NCI-H146 (cell line): ENCODE measurements around the gene OR5I1.
"Not testable (repeated sequence)": the region's sequence is repeated elsewhere in the genome, so short reads cannot be mapped to it uniquely, and the experiment has no call there.

Experiments used
- DNase-seq: peaks from one replicate; lab custom pipeline; 2025; lab: John Stamatoyannopoulos, UW

The OR5I1 gene

DNA sequence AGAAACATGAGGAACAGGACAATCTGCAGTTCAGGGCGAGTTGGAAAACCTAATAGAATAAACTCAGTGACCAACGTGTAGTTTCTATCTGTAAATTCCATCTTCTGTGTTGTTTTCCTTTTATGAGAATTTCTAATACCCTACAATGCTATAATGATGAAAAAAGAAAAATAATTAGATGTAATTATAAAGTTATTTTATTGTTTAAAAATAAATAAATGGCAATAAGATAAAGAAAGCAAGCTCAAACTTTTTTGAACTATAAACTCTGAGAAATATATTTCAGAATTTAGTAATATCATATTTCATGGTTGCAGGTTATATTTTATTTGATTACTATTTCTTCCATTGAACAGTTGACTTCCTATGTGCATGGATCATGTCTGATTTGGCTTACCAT lies at the start of gene OR5I1:
Gene OR5I1, minus strand, starts transcription at position 101 of the 400 bp plus-strand sequence. Its CDS starts 0 bp downstream, at position 101.
- no peak for DNase-seq

DNA sequence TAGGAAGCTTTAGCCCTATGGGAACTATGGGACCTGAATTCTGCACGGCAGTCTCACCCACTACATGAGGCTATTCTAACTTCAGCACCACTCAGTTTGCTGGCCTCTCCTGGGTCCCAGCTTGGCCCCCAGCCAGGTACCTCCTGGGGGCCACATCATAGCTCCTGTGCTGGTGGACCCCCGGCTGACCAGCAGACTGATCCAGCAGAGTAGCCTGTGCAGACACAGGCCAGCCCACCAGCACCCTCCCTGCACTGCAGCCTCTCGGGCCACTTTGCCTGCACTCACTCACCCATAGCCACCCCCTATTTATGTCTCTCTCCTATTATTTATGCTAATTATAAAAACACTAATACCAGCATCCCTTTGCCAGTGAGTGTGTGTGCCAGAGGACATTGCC lies 34.7 kb upstream of the OR5I1 start:
- no peak for DNase-seq

DNA sequence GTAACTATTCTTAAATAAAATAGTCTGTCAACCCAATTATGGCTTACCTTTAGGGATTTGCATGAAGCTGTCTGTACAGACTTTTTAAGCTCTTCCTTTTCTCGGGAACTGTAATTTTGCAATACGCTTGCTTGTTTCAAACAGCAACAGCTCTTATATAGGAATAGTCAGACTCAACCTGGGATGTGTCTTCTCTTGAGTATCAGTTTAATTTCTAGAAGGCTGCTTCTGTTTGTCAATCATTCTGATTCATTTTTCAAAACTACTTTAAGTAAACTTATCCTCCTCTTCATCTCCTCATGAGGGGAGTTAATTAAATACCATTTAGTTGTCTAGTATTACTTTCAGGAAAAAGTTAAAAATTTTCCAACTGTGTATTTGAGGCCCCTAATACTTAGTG lies 33.6 kb upstream of the OR5I1 start, which contains the start of gene OR10AG1:
Gene OR10AG1, minus strand, starts transcription at position 101 of the 400 bp plus-strand sequence. Its CDS starts 38 bp downstream, at position 63.
- DNase-seq, result no peak

DNA sequence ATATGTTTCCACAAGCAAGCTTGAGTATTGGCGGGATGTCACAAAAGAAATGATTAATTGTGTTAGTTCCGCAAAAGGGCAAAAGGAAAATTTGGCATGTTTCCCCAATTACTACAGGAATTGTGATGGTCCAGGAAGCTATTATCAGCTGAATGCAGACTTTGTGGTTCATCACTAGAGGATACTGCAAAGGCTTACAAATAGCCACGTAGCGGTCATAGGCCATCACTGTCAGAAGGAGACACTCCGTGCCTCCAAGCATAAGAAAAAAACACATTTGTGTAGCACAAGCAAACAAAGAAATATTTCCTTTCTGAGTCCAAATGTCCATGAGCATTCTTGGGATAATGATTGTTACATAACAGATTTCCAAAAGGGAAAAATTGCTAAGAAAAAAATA lies 31.7 kb upstream of the OR5I1 start:
- DNase-seq, result no peak

DNA sequence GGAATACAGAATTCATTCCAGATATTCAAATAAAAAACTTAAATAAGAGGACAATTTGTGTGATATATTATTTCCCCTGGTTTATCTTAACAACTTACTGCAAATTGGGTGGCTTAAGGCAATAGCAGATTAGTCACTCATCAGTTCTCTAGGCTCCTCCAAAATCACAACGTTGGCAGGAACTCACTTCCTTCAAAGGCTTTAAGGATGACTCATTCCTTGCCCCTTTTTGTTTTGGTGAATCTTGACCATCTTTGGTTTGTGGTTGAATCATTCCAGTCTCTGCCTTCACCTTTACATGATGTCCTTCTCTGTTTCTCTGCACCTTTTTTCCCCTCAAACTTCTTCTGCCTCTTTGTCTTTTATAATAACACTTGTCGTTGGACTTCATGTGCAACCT lies 30.2 kb upstream of the OR5I1 start:
- DNase-seq, result no peak

DNA sequence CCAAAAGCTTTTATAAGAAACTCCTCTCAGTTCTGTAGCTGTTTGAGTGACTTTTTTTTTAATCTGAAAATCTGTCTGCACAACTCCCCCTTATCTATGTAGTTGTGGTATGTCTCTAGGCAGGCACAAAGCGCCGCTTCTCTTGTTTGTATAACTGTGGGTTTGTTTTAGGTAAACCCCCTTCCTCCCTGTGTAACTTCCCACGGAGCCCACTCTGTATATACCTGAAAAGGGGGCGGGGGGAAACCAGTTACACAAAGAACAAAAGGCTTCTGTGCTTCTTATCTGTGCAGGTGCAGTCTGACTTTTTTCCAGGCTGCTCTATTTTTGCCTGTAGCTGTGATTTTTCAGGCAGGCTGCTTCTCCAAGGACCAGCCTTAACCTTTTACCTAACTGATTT lies 20.3 kb upstream of the OR5I1 start:
- no peak for DNase-seq

DNA sequence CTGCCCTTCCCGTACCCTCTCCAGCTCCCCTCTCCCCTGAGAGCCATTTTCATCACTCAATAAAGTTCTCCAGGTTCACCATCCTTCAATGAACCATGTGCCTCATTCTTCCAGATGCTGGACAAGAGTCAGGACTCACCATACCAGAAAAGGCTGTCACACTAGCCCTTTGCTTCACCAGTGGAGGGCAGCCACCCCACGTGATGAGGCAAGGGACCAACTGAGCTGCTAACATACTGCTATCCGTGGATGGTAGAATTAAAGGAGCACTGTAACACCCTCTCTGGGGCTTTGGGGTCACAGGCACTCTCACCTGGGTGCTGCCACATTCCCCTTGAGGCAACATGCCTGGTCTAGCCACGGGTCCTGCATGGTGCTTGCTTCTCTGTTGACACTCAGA lies 13.1 kb upstream of the OR5I1 start:
- no peak for DNase-seq

DNA sequence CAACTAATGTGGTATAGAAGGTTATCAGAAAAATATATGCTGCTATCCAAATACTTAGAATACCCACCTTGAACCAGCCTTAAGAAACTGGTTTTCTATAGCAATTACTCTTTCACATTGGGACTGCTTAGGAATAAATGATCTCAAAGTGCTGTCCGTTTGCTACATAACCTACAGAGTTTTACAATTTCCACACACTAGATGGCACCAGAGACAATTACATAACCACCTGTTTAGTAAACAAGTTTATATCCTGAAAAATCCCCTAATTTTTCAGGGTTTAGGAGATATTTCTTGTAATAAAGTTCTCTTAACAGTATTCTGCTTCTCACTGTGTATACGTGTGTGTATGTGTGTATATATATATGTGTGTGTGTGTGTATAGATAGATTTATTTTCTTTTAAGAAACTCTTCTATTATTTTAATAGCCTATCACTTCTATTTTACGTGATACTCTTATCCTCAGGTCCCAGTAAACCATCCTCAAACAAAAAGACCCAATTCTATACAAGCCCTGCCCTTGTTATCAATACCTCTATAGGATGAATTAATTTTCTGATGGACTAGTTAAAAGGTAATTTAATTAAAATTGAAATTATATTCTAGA lies 6.7 kb upstream of the OR5I1 start:
- no peak for DNase-seq

DNA sequence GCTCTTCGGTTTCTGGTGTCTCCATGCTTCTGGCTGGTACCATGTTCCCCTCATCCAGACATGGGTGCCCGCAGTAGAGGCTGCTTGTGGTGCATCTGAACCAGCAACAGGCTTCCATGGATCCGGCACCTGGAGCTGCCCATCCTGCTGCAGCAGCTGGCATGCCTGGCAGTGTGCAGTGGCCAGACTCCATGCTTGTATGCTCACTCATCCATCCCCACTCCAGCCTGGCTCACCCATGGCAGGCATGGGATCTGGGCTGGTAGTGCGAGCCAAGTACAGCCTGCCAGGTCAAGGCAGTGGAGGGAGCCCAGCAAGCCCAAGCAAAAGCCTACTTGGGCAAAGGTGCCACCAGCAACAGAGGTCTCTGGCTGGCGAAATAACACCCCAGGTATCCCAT lies 15.7 kb downstream of the OR5I1 start:
- no peak for DNase-seq

DNA sequence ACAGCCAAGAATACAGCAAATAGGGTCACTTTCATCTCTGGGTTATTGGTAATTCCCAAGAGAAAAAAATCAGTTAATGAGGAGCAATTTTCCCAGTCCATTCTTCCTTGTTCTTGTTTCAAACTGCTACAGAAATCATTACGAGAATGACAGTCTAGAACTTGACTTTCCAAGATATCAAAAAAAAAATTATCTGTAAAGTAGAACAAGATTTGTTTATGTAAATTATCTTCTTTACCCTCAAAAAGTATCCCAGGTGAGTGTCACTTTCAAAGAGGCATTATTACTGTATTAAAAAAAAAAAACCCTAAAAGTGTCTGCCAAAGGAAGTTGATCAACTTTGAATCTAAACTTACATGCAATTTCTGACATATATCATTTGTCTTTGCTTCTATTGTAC lies 21.7 kb downstream of the OR5I1 start, which contains the start of gene OR5W2:
Gene OR5W2, minus strand, starts transcription at position 101 of the 400 bp plus-strand sequence. Its CDS starts 0 bp downstream, at position 101.
- DNase-seq, result no peak

DNA sequence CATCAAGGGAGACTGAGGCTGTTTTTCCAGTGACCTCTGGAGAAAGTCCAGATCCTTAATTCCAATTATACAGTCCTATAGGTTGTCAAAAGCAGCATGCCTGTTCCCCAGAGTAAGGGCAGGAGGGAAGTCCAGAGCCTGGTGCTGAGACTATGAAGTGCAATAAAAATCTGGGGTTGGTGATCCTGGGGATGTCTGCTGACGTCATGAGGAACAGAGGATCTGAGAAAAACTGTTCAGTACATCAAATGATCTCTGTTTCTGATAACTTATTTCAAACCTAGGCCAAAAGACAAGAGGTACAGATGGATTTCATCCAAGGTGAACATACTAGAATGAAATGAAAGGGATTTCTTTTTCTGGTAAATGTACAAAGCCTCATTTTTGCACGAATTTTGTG lies 33.9 kb downstream of the OR5I1 start:
- no peak for DNase-seq

DNA sequence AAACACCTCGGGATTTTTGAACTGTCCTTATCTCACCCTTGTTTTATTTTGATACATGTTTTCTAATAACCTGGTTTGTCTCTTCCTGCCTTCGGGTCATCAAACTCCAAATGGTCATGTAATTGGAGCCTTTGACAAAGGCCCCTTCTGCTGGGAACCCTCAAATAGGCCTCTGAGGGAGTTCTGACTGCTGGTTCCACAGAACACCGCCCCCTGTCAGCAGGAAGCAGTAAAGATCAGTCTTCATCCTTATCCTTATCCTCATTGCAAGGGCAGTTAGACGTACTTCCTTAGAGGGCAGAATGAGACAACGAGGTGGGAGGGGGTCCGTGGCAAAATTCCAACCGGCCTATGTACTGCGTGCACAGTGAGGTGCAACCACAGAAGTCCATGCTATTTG lies 41.0 kb downstream of the OR5I1 start:
- DNase-seq, result no peak

DNA sequence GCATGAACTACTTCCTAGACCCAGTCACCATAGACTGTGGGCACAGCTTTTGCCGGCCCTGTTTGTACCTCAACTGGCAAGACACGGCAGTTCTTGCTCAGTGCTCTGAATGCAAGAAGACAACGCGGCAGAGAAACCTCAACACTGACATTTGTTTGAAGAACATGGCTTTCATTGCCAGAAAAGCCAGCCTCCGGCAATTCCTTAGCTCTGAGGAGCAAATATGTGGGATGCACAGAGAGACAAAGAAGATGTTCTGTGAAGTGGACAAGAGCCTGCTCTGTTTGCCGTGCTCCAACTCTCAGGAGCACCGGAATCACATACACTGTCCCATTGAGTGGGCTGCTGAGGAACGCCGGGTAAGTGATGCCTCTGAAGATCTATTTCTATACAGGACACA lies 50.7 kb downstream of the OR5I1 start:
- not testable (repeated sequence) for DNase-seq
